Measurements from ENCODE around the gene PDHX.
"Not testable (repeated sequence)": the region's sequence is repeated elsewhere in the genome, so short reads cannot be mapped to it uniquely, and the experiment has no call there.

PDHX gene

DNA sequence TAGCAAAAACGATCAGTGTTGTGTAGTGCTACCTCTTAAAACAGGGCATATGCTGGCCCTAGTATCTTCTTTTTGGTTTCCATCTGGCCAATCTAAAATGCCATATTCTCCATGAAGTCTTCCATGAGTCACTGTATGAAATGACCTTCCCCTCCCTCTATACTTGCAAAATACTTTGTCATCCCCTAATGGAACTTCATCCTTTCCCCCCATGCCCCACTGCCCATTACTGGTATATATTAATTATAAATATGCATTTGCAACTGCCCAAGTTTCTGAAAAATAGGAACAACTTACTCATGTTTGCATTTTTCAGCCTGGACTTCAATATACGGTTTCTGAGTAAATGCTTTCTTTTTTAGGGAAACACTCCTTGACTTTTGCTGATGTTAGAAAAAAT, 4.7 kb upstream of the PDHX start:
- no peak for DNase-seq (ENCODE audit: low read depth)

DNA sequence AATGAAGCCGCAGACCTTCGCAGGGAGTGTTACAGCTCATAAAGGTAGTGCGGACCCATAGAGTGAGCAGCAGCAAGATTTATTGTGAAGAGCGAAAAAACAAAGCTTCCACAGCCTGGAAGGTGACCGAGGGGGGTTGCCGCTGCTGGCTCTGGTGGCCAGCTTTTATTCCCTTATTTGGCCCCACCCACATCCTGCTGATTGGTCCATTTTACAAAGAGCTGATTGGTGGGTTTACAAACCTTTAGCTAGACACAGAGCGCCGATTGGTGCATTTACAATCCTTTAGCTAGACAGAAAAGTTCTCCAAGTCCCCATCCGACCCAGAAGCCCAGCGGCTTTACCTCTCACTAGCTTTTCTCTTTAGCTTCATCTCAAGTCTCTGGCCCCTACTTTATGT, 2.9 kb upstream of the PDHX start:
- not testable (repeated sequence) for DNase-seq (ENCODE audit: low read depth)

- DNase-seq (ENCODE audit: low read depth): no peak
Observed at GRCh38 chr11:34915136-34916014, 1.0 kb upstream of the PDHX start.

GRCh38 chr11:34916843-34917770, 689 bp downstream of the PDHX start:
- no peak for DNase-seq (ENCODE audit: low read depth)

DNA sequence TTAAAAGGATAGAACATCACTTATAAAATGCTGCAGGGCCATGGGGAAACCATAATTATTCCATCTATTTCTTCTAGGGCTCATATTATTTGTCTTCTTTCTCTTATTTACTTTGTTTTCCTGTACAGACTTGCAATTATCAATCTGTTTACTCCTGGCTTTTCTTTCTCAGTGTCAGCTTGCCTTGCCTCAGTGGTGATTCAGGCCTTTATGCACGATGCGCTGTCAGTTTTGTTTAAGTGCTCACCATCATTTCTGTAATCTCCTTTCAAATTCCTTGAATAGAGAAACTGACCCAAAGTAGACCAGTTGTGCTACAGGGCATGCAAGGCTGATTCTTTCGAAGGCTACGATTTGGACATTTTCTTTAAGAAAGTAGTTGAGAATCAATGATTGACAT, 4.7 kb downstream of the PDHX start:
- no peak for DNase-seq (ENCODE audit: low read depth)

DNA sequence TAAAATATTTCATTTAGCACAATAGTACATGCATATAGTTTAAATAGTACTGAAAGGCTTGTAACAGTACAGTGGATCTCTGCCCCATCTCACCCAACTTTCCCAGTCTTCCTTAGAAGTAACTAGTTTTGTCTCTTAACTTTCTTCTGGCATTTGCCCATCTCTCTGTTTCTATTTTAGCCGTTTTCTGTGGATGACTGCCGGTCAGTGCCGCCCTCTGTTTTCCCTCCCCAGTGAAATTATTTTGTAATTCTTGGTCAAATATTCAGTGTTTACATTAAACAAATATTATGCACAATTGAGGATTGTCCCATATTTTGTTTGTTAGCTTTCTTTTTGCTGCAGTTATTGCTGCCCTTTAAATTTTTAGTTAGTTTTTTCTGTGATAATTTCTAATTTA, 8.3 kb downstream of the PDHX start:
- DNase-seq (ENCODE audit: low read depth): no peak

- DNase-seq (ENCODE audit: low read depth): no peak
Observed at GRCh38 chr11:34926101-34926830, 9.8 kb downstream of the PDHX start.

DNA sequence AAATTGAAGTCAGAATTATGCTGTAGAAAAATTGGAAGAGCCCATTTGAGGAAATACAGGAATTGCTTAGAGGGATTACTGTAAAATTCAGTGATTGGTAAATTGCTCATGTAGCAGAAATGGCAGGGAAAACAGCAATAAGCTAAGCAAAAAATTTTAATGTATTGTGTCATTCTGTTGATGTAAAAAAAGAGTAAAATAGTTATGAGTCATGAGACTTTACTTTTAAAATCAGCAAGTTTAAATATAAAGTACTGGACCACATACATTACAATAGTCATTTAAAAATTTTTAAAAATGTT, 10.4 kb downstream of the PDHX start:
- no peak for DNase-seq (ENCODE audit: low read depth)

- no peak for DNase-seq (ENCODE audit: low read depth)
Observed at GRCh38 chr11:34928268-34928959, 12.0 kb downstream of the PDHX start.

- DNase-seq (ENCODE audit: low read depth): no peak
Observed at GRCh38 chr11:34928960-34929680, 12.7 kb downstream of the PDHX start.

GRCh38 chr11:34929794-34930763, 13.7 kb downstream of the PDHX start:
- no peak for DNase-seq (ENCODE audit: low read depth)

- DNase-seq (ENCODE audit: low read depth): no peak
Observed at GRCh38 chr11:34936945-34937629, 20.7 kb downstream of the PDHX start.

GRCh38 chr11:34938611-34939010, 22.2 kb downstream of the PDHX start:
- DNase-seq (ENCODE audit: low read depth): no peak

DNA sequence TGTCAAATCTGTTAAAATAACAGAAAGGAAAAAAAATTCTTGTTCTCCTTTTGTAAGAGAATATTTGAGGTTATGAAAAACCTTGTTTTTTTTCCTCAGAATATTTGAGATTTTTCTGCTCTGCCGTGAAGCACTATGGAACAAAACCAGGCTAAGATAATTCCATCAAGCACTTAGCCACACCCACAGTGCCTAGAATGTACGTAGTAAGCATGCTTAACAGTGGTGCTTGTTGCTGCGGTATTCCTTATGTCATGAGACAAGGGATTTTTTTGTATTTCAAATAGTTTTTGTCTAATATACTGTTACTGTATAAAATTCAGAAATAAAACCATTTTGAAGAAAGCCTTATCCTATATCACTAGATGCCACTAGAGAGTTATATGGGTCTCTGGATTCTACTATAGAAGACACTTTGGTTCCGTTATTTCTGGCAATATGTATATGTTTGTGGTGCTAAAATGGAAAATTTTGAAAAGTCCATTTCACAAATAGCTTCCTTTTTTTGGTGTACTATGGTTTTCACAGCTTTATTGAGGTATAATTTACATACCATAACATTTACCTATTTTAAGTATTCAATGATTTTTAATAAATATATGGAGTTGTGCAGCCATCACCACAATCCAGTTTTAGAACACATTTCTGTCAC, 23.7 kb downstream of the PDHX start:
- DNase-seq (ENCODE audit: low read depth): no peak

- no peak for DNase-seq (ENCODE audit: low read depth)
Observed at GRCh38 chr11:34941688-34942087, 25.3 kb downstream of the PDHX start.

- DNase-seq (ENCODE audit: low read depth): no peak
Observed at GRCh38 chr11:34944692-34945091, 28.3 kb downstream of the PDHX start.

DNA sequence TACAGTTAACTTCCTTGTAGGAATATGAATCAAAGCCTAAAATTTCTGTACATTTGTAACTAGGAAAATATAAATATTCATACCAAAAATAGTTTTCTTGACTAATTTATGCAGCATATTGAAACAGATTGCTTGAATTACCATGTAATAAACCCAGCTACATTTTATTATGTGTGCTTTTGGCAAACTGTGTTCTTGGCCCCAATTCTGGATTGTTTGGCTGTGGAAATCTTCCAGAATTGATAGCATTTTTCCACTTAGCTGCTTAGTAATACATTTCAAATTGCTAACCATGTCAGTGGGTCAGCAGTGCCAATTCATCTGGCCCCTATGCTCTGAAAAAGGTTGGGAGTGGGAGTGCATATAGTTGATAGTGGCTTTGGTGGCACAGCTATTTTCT, 32.3 kb downstream of the PDHX start:
- DNase-seq (ENCODE audit: low read depth): no peak

DNA sequence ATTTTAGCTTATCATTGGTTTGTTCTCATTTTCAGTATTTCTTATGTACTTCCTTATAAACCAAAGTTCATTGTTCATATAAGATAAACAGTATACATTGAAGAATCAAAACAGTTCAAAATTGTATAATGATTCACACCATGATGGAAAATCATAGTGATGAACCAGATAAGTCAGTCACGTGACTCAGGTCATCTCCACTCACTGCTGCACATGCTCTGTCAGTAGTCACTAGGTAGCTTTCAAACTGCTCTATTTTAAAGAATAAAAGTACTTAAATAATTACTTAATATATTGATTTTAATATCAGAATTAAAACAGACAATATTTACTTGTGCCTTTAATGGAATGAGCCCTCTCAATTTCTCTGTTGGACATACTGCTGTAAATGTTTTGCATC, 37.5 kb downstream of the PDHX start:
- DNase-seq (ENCODE audit: low read depth): no peak

DNA sequence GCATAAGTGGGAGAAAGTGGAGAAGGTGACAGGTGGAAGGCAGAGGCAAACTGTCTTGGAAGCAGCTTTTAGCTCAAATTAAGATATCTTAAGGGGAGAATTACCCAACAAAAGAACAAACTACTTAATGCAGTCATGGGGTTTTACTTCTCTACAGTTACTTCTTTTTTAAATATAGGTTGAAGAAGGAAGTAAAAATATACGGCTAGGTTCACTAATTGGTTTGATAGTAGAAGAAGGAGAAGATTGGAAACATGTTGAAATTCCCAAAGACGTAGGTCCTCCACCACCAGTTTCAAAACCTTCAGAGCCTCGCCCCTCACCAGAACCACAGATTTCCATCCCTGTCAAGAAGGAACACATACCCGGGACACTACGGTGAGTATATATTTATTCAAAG, 40.8 kb downstream of the PDHX start:
- DNase-seq (ENCODE audit: low read depth): no peak
